Fibroblast of skin of right biceps (primary cell): ENCODE data around the gene ZNF528.

Experiments
- DNase-seq: peaks from one replicate; pipeline ENCODE4 v3.0.0-alpha.2; 2013

ZNF528 gene

GRCh38 chr19:52397310-52398080 is at the start of gene ZNF528:
Gene ZNF528 (plus strand): TSS chr19:52397849. CDS start chr19:52402014, 4,165 bp downstream.
- peak; percentile 96 for DNase-seq

GRCh38 chr19:52351512-52351911 is 46.1 kb upstream of the ZNF528 start:
- DNase-seq: no peak

GRCh38 chr19:52366414-52366824 is 31.2 kb upstream of the ZNF528 start:
- no peak for DNase-seq

GRCh38 chr19:52369559-52370340 is 27.9 kb upstream of the ZNF528 start, which contains the start of gene ZNF880:
Gene ZNF880 (plus strand): TSS chr19:52369923. CDS start chr19:52369966, 43 bp downstream.
- peak; percentile 95 for DNase-seq

- DNase-seq: no peak
Measured at GRCh38 chr19:52370341-52370710, 27.3 kb upstream of the ZNF528 start.

- DNase-seq: no peak
Measured at GRCh38 chr19:52391135-52391534, 6.5 kb upstream of the ZNF528 start.

GRCh38 chr19:52398081-52398441 is 412 bp downstream of the ZNF528 start:
- DNase-seq: peak; percentile 8

GRCh38 chr19:52410276-52410675 is 12.6 kb downstream of the ZNF528 start:
- no peak for DNase-seq

GRCh38 chr19:52415711-52416110 is 18.1 kb downstream of the ZNF528 start:
- DNase-seq: no peak

GRCh38 chr19:52428937-52429336 is 31.3 kb downstream of the ZNF528 start, which contains the start of gene ZNF534:
Gene ZNF534 (plus strand): TSS chr19:52429148. CDS start chr19:52431475, 2,327 bp downstream.
- DNase-seq: no peak

GRCh38 chr19:52442179-52442578 is 44.5 kb downstream of the ZNF528 start:
- no peak for DNase-seq

GRCh38 chr19:52444506-52444905 is 46.9 kb downstream of the ZNF528 start:
- DNase-seq: no peak

- no peak for DNase-seq
Measured at GRCh38 chr19:52451241-52451640, 53.6 kb downstream of the ZNF528 start.

- peak; percentile 91 for DNase-seq
Measured at GRCh38 chr19:52453324-52454094, 55.9 kb downstream of the ZNF528 start, which contains the start of gene ZNF578. Gene ZNF578 (plus strand): TSS chr19:52453553. CDS start chr19:52501846, 48,293 bp downstream.

- no peak for DNase-seq
Measured at GRCh38 chr19:52464798-52465470, 67.3 kb downstream of the ZNF528 start.
